Transverse colon (tissue), 4 donors: ENCODE data around the gene CNDP1. TPM values are rescaled to one million over a fixed set of nuclear protein-coding genes. Genes with fewer than 3 reads are reported as not detected.

Source experiments
- DNase-seq: peaks from one replicate; pipeline ENCODE4 v3.0.0-alpha.2; 2019
- H3K27ac ChIP-seq, 4 donors: fragments of 200-600 bp; sonication (generic); 2 replicates each; pipeline ENCODE4 v1.5.1; 2016 to 2018; ENCODE audit warnings: inconsistent platforms in 4 of 4
- H3K27me3 ChIP-seq: fragments of 200-600 bp; sonication (generic); 2 replicates; pipeline ENCODE4 v1.5.1; 2017; ENCODE audit warnings: inconsistent platforms
- H3K36me3 ChIP-seq, 4 donors: fragments of 200-600 bp; sonication (generic); 2 replicates each; pipeline ENCODE4 v1.5.1; 2017 to 2019; ENCODE audit warnings: inconsistent platforms in 4 of 4
- H3K4me1 ChIP-seq, 4 donors: fragments of 200-600 bp; sonication (generic); 2 replicates each; pipeline ENCODE4 v1.5.1; 2017 to 2020; ENCODE audit warnings: inconsistent platforms in 4 of 4
- H3K4me3 ChIP-seq, 4 donors: fragments of 200-600 bp; sonication (generic); 1 replicate in 1 of 4; 2 replicates in 3 of 4; pipeline versions ENCODE4 v1.5.1 to v1.6.1; 2017 to 2019; ENCODE audit warnings: inconsistent platforms in 4 of 4
- H3K9me3 ChIP-seq, 2 donors: fragments of 200-600 bp; sonication (generic); 2 replicates each; pipeline ENCODE4 v1.5.1; 2017 to 2019; ENCODE audit warnings: inconsistent platforms in 2 of 2
- EP300 ChIP-seq: sonication (generic); formaldehyde crosslinking; IDR thresholded peaks from one replicate; pipeline ENCODE4 v1.6.1; 2017; ENCODE audit warnings: antibody characterized with exemption, low read depth
- POLR2A ChIP-seq: fragments of 450-650 bp; IDR thresholded peaks from one replicate; pipeline ENCODE4 v1.6.1; 2016; ENCODE audit warnings: antibody characterized with exemption, mild to moderate bottlenecking, moderate library complexity
- POLR2AphosphoS5 ChIP-seq, 3 donors: sonication (generic); formaldehyde crosslinking; IDR thresholded peaks; one replicate each; pipeline ENCODE4 v1.6.1; 2016; ENCODE audit warnings: antibody characterized with exemption in 3 of 3
- WGBS, 2 donors: methylation state at CpG; one replicate each; pipeline ENCODE4 v1.1.5; 2018; ENCODE audit warnings: low coverage in 1 of 2; 5-methylcytosine and 5-hydroxymethylcytosine counted together
- in situ Hi-C, 4 donors: fragments of 200-750 bp; cut with MboI; loops; one replicate each; pipeline versions ENCODE4 v1.15.0 to v1.15.1; 2017; ENCODE audit warnings: low sequenced_read_pairs in 3 of 4, low pct_ligation_motif_present in 1 of 4, low pct_unique_long_range_greater_than_20kb in 1 of 4
- intact Hi-C: fragments of 100-400 bp; cut with DNase I; formaldehyde crosslinking; loops from one replicate; pipeline ENCODE4 v1.15.1; 2023; ENCODE audit warnings: low total_unique reads
- total RNA-seq, 4 donors: library from RNA; depleted of rRNA; stranded (reverse); fragments of >200 nt; gene quantifications; one replicate each; pipeline ENCODE4 v1.1.0, GENCODE V29; 2016
- TF ChIP-seq, protein P1 (sequence below), 5 experiments: fragments of 200-600 bp in 3 of 5; fragments of 450-650 bp in 2 of 5; sonication (generic) in 3 of 5; IDR thresholded peaks; 1 replicate in 2 of 5; 2 replicates in 3 of 5; pipeline ENCODE4 v1.5.1; 2016 to 2017; ENCODE audit warnings: antibody characterized with exemption in 5 of 5, inconsistent platforms in 3 of 5, mild to moderate bottlenecking in 2 of 5, moderate library complexity in 1 of 5

CNDP1 gene
- total RNA-seq, 4 donors from 2014 or later = not detected

DNA sequence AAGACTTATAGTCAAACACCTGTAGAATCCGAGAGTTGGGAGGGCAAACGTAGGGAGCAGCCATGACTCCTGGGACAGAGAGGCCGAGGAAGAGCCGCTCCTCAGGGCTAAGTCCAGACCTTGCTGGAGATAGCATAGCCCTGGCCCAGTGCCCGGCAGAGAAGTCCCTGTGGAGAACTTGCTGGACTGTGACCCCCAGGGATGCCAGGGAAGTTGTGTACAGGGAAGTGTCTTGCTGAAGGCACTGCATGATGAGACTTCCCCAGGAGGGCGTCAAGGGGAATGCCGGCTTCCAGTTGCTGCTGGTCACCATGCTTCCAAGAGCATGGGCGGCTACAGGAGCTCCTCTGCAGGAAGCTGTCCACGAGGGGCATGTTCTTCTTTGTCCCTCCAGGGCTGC lies 8.6 kb upstream of the CNDP1 start:
- H3K9me3 ChIP-seq = no peaks in the 10 kb centered on the region
- H3K4me1 ChIP-seq = peaks cover 0 to 33% (median 11%) of the 10 kb centered on the region in 4 donors
- peak overlapping the region in 2 of 4 donors; percentile 33 to 62 for H3K27ac ChIP-seq
- TF ChIP-seq POLR2A (peak; percentile 13), POLR2AphosphoS5 (IDR thresholded peaks at IDR 0.05) (peak in 1 of 3 donors; percentile 41), EP300 (no peak)
- H3K27me3 ChIP-seq = no peaks in the 10 kb centered on the region
- in situ Hi-C loops (no loop called here), intact Hi-C loops (no loop called here)
- H3K36me3 ChIP-seq = no peaks in the 10 kb centered on the region
- H3K4me3 ChIP-seq = no peak overlapping the region
- WGBS, 2 donors = 46% methylated on average over 9 of the region's 9 CpGs; no CpG with 5 or more reads in 1 of the 2 donors
- DNase-seq = peak; percentile 89

DNA sequence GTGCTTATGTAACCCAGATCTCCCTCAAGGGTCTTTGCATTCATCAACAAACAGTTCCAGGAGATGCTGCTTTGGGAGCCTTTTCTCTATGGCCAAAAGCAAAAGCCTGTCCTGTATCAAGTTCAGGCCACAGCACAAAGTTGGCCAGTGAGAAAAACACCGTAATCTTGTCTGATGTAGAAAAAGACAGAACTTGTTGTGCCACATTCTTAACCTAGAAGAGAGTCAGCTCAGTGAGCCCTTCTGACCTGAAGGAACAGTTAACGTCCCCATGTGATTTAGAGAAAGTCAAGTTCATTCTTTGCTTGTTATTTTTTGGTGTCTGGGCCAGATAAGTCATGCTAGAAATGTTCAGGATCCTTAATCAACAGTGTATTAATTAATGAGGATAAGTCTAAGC lies 7.8 kb upstream of the CNDP1 start:
- in situ Hi-C loops (no loop called here), intact Hi-C loops (no loop called here)
- Histone ChIP-seq H3K4me1 (peaks cover 0 to 33% (median 11%) of the 10 kb centered on the region in 4 donors), H3K27me3 (no peaks in the 10 kb centered on the region), H3K9me3 (no peaks in the 10 kb centered on the region), H3K27ac (peak overlapping the region in 1 of 4 donors; percentile 34), H3K36me3 (no peaks in the 10 kb centered on the region), H3K4me3 (no peak overlapping the region)
- TF ChIP-seq, protein P1, sequence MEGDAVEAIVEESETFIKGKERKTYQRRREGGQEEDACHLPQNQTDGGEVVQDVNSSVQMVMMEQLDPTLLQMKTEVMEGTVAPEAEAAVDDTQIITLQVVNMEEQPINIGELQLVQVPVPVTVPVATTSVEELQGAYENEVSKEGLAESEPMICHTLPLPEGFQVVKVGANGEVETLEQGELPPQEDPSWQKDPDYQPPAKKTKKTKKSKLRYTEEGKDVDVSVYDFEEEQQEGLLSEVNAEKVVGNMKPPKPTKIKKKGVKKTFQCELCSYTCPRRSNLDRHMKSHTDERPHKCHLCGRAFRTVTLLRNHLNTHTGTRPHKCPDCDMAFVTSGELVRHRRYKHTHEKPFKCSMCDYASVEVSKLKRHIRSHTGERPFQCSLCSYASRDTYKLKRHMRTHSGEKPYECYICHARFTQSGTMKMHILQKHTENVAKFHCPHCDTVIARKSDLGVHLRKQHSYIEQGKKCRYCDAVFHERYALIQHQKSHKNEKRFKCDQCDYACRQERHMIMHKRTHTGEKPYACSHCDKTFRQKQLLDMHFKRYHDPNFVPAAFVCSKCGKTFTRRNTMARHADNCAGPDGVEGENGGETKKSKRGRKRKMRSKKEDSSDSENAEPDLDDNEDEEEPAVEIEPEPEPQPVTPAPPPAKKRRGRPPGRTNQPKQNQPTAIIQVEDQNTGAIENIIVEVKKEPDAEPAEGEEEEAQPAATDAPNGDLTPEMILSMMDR (IDR thresholded peaks at IDR 0.05) = no peak
- TF ChIP-seq POLR2A = no peak
- TF ChIP-seq POLR2AphosphoS5 (IDR thresholded peaks at IDR 0.05) = no peak
- no peak for TF ChIP-seq EP300
- 79 to 100% methylated on average over 2 of the region's 2 CpGs for WGBS, 2 donors
- no peak for DNase-seq

DNA sequence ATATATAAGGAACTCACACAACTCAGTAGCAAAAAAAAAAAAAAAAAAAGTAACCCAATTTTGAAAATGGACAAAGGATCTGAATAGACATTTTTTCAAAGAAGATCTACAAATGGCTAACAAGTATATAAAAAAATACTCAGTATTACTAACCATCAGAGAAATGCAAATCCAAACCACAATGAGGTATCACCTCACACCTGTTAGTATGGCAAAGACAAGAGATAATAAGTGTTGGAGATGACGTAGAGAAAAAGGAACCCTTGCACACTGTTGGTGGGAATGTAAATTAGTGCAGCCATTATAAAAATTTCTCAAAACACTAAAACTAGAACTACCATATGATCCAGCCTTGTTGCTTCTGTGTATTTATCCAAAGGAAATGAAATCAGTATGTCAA lies 5.8 kb upstream of the CNDP1 start:
- TF ChIP-seq POLR2AphosphoS5 (IDR thresholded peaks at IDR 0.05) (no peak), POLR2A (no peak), EP300 (no peak)
- intact Hi-C loops = no loop called here

DNA sequence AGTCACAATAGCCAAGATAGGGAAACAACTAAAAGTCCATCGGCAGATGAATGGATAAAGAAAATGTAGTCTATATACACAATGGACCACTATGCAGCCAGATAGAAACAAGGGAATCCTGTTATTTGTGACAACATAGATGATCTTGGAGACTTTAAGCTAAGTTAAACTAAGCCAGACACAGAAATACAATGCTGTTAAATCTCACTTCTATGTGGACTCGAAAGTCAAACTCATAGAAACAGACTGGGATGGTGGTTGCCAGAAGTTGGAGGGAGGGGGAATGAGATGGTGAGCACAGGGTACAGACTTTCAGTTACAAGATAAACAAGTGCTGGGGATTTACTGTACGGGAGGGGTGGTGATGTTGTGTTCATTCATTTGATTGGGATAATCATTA lies 5.4 kb upstream of the CNDP1 start:
- TF ChIP-seq, protein P1 (IDR thresholded peaks at IDR 0.05) = no peak
- no peak for TF ChIP-seq POLR2A
- no peak for TF ChIP-seq POLR2AphosphoS5 (IDR thresholded peaks at IDR 0.05)
- TF ChIP-seq EP300 = no peak
- no peak overlapping the region for H3K4me3 ChIP-seq
- no peaks in the 10 kb centered on the region for H3K27me3 ChIP-seq
- intact Hi-C loops (no loop called here), in situ Hi-C loops (no loop called here)
- no peak for DNase-seq
- no peak overlapping the region for H3K27ac ChIP-seq
- H3K9me3 ChIP-seq = no peaks in the 10 kb centered on the region
- H3K36me3 ChIP-seq = no peaks in the 10 kb centered on the region
- WGBS, 2 donors = 41 to 51% methylated on average over 3 of the region's 3 CpGs
- H3K4me1 ChIP-seq = peaks cover 0 to 22% (median 7%) of the 10 kb centered on the region in 4 donors

More for the DNA sequence above, 5.8 kb upstream of the CNDP1 start:
- no peaks in the 10 kb centered on the region for H3K9me3 ChIP-seq
- DNase-seq = no peak
- no peaks in the 10 kb centered on the region for H3K36me3 ChIP-seq
- peaks cover 0 to 27% (median 10%) of the 10 kb centered on the region in 4 donors for H3K4me1 ChIP-seq
- no peaks in the 10 kb centered on the region for H3K27me3 ChIP-seq
- H3K4me3 ChIP-seq = no peak overlapping the region
- H3K27ac ChIP-seq = no peak overlapping the region
- WGBS, 2 donors = 71 to 75% methylated on average over 1 of the region's 1 CpG
- in situ Hi-C loops = no loop called here

DNA sequence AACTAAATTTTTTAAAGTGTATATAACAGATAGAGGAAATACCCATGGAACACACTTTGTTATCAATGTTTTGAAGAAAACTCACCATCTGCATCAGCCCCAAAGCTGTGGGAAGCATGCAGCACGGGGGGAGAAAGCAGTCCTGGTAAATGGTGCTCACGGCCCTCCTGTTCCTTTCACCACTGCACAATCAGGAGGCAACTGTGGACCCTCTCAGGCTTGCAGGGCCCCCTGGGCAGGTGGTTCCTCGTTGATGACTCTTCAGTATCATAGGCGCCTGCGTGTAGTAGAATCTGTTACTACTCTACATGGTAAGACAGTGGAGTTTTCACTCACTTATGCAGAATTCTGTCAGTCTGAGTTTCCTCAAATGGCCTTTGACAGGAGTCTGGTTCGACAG lies 4.9 kb upstream of the CNDP1 start:
- intact Hi-C loops (no loop called here), in situ Hi-C loops (no loop called here)
- Histone ChIP-seq H3K9me3 (no peaks in the 10 kb centered on the region), H3K4me3 (no peak overlapping the region), H3K36me3 (no peaks in the 10 kb centered on the region), H3K27me3 (no peaks in the 10 kb centered on the region), H3K27ac (no peak overlapping the region), H3K4me1 (peaks cover 0 to 18% (median 3%) of the 10 kb centered on the region in 4 donors)
- 70 to 79% methylated on average over 2 to 6 of the region's 6 CpGs for WGBS, 2 donors
- no peak for TF ChIP-seq EP300
- no peak for TF ChIP-seq POLR2A
- no peak for TF ChIP-seq POLR2AphosphoS5 (IDR thresholded peaks at IDR 0.05)
- TF ChIP-seq, protein P1 (IDR thresholded peaks at IDR 0.05) = no peak
- DNase-seq = no peak
